ENCODE data around the gene MAP2K3. TPM values are rescaled to one million over a fixed set of nuclear protein-coding genes. Genes with fewer than 3 reads are reported as not detected.

The MAP2K3 gene
- total RNA-seq, 2 donors from 2014 or later: 15.3 to 48.1 TPM

DNA sequence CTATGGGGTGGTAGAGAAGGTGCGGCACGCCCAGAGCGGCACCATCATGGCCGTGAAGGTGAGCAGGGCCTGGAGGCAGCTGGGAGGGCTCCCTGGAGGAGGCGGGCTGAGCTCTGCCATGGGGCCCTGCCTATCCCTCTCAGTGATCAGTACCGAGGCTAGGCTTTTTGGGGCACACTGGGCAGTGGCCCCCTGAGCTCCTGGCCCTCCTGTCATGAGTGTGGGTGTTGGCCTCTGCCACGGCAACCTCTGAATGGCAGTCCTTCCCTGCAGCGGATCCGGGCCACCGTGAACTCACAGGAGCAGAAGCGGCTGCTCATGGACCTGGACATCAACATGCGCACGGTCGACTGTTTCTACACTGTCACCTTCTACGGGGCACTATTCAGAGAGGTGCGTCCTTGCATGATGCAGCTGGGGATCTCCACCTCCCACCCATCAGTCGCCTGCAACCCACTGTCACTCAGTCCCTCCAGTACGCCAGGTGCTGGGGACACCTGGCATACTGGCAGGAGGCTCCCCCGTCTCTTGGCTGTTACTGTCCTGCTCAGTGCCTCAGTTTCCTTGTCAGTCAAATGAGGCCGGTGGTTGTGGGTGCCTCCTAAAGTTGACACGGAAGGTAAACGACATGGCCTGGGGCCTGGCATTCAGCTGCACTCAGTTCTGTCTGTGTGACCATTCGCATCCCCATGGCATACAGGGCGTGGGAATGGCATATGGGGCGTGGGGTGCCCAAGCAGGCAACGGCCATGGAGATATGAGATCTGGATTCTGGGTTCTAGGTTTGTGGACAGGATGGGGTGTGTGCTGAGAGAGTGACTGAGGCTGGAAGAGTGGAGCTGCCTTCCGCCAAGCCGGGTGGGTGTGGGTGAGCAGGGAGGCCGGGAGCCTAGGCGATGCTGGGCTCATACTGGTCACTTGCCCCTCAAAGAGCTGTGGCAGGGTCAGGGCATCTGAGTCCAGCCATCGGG is 16.4 kb downstream of the MAP2K3 start:
- no peak overlapping the region for H3K4me3 ChIP-seq
- no peak for ATAC-seq
- DNase-seq: no peak
- H3K9me3 ChIP-seq: no peaks in the 10 kb centered on the region
- peaks cover 0 to 11% of the 10 kb centered on the region in 2 donors for H3K36me3 ChIP-seq (replicated peaks in 1 of 2; ENCODE audit: insufficient read depth in 1 of 2, low read depth in 2 of 2)
- TF ChIP-seq, protein P1, sequence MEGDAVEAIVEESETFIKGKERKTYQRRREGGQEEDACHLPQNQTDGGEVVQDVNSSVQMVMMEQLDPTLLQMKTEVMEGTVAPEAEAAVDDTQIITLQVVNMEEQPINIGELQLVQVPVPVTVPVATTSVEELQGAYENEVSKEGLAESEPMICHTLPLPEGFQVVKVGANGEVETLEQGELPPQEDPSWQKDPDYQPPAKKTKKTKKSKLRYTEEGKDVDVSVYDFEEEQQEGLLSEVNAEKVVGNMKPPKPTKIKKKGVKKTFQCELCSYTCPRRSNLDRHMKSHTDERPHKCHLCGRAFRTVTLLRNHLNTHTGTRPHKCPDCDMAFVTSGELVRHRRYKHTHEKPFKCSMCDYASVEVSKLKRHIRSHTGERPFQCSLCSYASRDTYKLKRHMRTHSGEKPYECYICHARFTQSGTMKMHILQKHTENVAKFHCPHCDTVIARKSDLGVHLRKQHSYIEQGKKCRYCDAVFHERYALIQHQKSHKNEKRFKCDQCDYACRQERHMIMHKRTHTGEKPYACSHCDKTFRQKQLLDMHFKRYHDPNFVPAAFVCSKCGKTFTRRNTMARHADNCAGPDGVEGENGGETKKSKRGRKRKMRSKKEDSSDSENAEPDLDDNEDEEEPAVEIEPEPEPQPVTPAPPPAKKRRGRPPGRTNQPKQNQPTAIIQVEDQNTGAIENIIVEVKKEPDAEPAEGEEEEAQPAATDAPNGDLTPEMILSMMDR (IDR thresholded peaks at IDR 0.05): no peak
- TF ChIP-seq POLR2A (IDR thresholded peaks at IDR 0.05): no peak
- no peaks in the 10 kb centered on the region for H3K27me3 ChIP-seq
- intact Hi-C loops (cut with DNase I): no loop called here
- WGBS, 2 donors: 60 to 68% methylated on average over 31 of the region's 31 CpGs
- H3K27ac ChIP-seq: no peak overlapping the region
- peaks cover 6% of the 10 kb centered on the region for H3K4me1 ChIP-seq

DNA sequence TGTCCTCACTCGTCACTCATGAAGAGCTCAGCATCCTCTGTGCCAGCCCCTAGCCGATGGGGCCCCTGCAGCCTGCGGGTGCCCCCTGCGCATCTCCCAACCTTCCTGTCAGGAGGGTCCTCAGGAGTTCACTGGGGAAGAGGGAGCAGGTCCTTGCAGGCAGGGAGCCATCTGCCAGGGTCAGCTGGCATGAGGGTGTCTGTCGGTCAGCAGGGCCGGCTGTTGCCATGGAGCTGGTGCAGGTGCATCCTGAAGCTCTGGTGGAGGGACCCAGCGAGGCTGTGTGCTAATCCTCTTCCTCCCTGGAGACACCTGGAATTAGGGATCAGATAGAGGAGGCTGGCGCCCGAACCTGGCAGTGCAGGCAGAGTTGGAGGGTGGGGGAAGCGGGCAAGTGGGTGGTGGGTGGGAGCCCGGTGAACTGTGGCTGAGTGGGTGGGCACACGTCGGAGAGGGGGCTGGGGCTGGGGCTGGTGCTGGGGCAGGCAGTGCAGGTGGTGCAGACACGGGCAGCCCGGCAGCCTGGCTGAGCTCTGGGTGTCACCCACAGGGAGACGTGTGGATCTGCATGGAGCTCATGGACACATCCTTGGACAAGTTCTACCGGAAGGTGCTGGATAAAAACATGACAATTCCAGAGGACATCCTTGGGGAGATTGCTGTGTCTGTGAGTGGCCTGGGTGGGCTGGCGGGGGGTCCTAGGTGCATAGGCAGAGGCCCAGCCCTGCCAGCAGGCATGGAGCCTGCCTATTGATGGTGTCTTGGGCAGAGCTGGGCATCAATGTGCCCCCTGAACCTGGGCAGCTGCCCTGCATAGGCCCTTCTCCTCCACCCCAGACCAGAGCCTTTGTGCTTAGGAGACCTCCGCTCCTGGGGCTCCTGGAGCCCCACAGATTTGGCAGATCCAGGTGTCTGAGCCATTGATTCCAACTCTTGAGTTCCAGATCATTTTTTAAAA is 17.4 kb downstream of the MAP2K3 start:
- 65 to 68% methylated on average over 18 to 19 of the region's 19 CpGs for WGBS, 2 donors
- Histone ChIP-seq H3K4me1 (no peaks in the 10 kb centered on the region), H3K27ac (no peak overlapping the region), H3K36me3 (replicated peaks in 1 of 2; ENCODE audit: insufficient read depth in 1 of 2, low read depth in 2 of 2) (peaks cover 0 to 11% of the 10 kb centered on the region in 2 donors), H3K9me3 (no peaks in the 10 kb centered on the region), H3K27me3 (no peaks in the 10 kb centered on the region), H3K4me3 (no peak overlapping the region)
- DNase-seq (peak in 1 of 4 donors; percentile 4), ATAC-seq (no peak)
- TF ChIP-seq POLR2A (IDR thresholded peaks at IDR 0.05): no peak
- TF ChIP-seq, protein P1 (IDR thresholded peaks at IDR 0.05): no peak
- intact Hi-C loops (cut with DNase I): no loop called here

DNA sequence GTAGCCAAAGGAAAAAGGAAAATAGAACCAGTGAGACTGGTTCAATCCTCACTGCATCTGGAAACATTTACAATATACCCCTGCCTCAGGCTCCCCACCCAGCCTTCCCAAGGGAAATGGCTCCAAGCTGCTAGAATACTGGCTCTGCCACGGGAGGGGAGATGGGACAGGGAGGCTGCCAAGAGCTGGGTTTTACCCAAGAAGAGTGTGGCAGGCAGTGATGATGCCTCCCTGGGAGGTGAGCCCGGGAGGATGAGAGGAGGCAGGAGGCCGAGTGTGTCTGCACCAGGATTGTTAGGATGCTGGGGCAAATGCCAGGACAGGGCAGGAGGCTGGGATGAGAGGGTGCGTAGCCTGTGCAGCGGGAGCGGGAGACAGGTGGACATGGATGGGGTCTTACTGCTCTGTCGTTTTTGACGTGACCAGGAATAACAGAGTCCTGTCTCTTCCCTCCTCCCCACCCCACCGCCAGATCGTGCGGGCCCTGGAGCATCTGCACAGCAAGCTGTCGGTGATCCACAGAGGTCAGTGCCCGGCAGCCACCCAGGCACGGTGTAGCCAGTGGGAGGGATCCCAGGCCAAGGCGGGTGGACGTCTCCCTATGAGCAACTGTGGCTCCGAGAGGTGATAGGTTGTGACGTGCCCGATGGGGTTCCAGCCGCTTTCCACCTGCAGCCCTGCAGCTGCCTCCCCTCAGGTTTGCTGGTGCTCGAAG is 18.4 kb downstream of the MAP2K3 start:
- ATAC-seq (no peak), DNase-seq (peak in 2 of 4 donors; percentile 8 to 11)
- Histone ChIP-seq H3K27ac (no peak overlapping the region), H3K4me3 (no peak overlapping the region), H3K36me3 (replicated peaks in 1 of 2; ENCODE audit: insufficient read depth in 1 of 2, low read depth in 2 of 2) (peaks cover 0 to 11% of the 10 kb centered on the region in 2 donors), H3K27me3 (no peaks in the 10 kb centered on the region), H3K4me1 (no peaks in the 10 kb centered on the region), H3K9me3 (no peaks in the 10 kb centered on the region)
- intact Hi-C loops (cut with DNase I): no loop called here
- TF ChIP-seq, protein P1 (IDR thresholded peaks at IDR 0.05): no peak
- no peak for TF ChIP-seq POLR2A (IDR thresholded peaks at IDR 0.05)
- 50 to 63% methylated on average over 21 of the region's 21 CpGs for WGBS, 2 donors

DNA sequence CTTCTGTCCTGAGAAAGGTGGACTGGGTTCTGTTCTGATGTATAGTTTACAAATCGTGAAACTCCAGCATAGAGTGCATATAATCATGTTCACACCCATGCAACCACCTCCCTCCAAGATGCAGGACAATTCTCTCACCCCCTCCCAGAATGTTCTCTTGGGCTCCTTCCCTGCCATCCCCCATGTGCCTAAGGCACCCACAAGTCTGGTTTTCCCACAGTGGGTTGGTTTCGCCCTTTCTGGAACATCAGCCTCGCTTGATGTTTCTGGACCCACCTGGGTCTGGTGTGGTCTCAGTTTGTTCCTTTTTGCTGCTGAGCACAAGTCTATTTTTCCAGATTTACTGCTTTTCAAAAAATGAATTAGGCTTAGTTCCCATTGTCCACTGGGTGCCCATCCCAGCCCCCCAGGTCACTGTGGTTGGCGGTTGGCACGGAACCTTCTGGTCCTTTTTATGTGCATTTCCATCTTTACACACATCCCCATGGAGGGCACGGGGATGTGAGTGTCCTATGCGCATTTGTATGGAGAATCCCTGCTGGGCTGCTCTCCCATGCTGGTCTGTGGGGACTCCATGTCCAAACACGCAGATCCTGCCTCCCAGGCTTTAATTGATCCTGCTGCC is 19.0 kb downstream of the MAP2K3 start:
- 75 to 79% methylated on average over 8 of the region's 8 CpGs for WGBS, 2 donors
- peak in 2 of 4 donors; percentile 4 to 12 for DNase-seq

More for the DNA sequence above, 19.0 kb downstream of the MAP2K3 start:
- no peak for TF ChIP-seq POLR2A (IDR thresholded peaks at IDR 0.05)
- TF ChIP-seq, protein P1 (IDR thresholded peaks at IDR 0.05): no peak
- no peak for ATAC-seq
- Histone ChIP-seq H3K36me3 (replicated peaks in 1 of 2; ENCODE audit: insufficient read depth in 1 of 2, low read depth in 2 of 2) (peaks cover 0 to 11% of the 10 kb centered on the region in 2 donors), H3K27ac (no peak overlapping the region), H3K4me3 (no peak overlapping the region), H3K27me3 (no peaks in the 10 kb centered on the region), H3K9me3 (peaks cover 0 to 1% (median 0%) of the 10 kb centered on the region in 3 donors), H3K4me1 (no peaks in the 10 kb centered on the region)
- intact Hi-C loops (cut with DNase I): no loop called here
